Activated T-cell treated with anti-CD3 and anti-CD28 coated beads, Interleukin-2, amount 50 U/mL, for 24 hours (primary cell): ENCODE results near the gene IQSEC1.
A peak's percentile ranks its signal among the peaks of the same experiment; 100 is the strongest.

Source experiments
- DNase-seq: peaks from one replicate; pipeline ENCODE4 v3.0.0-alpha.2; 2020
- H3K27ac Mint-ChIP-seq: 2 replicates; pipeline ENCODE4 v1.8.0; 2020; ENCODE audit warnings: mild to moderate bottlenecking, mixed read lengths
- H3K27me3 Mint-ChIP-seq: 2 replicates; pipeline ENCODE4 v1.8.0; 2020; ENCODE audit warnings: mixed read lengths
- H3K36me3 Mint-ChIP-seq: 2 replicates; pipeline ENCODE4 v1.8.0; 2020; ENCODE audit warnings: low read depth, mixed read lengths
- H3K4me1 Mint-ChIP-seq: 2 replicates; pipeline ENCODE4 v1.8.0; 2020; ENCODE audit warnings: low read depth, mixed read lengths
- H3K4me3 Mint-ChIP-seq: 2 replicates; pipeline ENCODE4 v1.8.0; 2020; ENCODE audit warnings: mild to moderate bottlenecking, moderate library complexity, mixed read lengths
- H3K9me3 Mint-ChIP-seq: 2 replicates; pipeline ENCODE4 v1.8.0; 2020; ENCODE audit warnings: mixed read lengths

Gene IQSEC1

GRCh38 chr3:13071695-13072094 is 1.5 kb downstream of the IQSEC1 start:
- no peak for DNase-seq
- Mint-ChIP-seq H3K4me3 (no peak overlapping the region), H3K36me3 (no peaks in the 10 kb centered on the region), H3K4me1 (peaks cover 35% of the 10 kb centered on the region), H3K27me3 (peaks cover 23% of the 10 kb centered on the region), H3K27ac (no peak overlapping the region), H3K9me3 (no peaks in the 10 kb centered on the region)

DNA sequence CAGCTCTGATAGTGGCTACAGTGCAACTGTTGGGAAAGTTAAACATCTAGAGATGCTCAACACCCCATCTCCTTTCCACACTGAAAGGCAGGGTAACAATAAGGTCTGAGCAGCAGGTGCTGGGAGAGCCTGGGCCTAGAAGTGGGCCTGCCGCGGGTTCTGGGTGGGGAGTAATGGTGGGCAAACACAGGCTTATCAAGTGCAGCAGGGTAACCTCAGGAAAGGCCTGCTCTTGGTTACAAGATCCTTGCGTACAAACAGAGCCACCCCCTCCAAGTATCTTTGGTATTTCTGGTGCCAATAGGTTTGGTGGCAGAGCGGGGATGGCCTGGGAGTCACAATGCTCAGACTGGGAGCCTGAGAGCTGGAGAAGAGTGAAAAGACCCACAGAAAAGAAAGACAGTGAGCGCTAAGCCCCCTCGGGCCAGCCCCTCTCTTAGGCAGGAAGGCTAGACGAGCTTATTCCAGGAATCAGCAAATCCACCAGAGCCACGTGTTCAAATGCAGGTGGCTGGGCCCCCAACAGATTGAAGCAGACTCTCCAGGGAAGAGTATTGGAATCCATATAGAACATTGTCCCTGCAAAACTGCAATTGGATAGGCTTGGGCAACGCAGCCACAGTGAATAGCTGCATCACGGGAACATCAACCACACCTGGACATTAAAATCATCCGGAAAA is 2.7 kb downstream of the IQSEC1 start:
- H3K4me1 Mint-ChIP-seq = peaks cover 37% of the 10 kb centered on the region

GRCh38 chr3:13069495-13069894 is 3.7 kb downstream of the IQSEC1 start:
- DNase-seq = peak; percentile 61
- H3K4me1 Mint-ChIP-seq = peaks cover 37% of the 10 kb centered on the region

More for the DNA sequence above, 2.7 kb downstream of the IQSEC1 start:
- H3K27me3 Mint-ChIP-seq = peaks cover 22% of the 10 kb centered on the region
- no peak overlapping the region for H3K4me3 Mint-ChIP-seq
- H3K27ac Mint-ChIP-seq = peak overlapping the region; percentile 93
- H3K36me3 Mint-ChIP-seq = no peaks in the 10 kb centered on the region
- DNase-seq = no peak
- no peaks in the 10 kb centered on the region for H3K9me3 Mint-ChIP-seq

GRCh38 chr3:13068269-13069010 is 4.8 kb downstream of the IQSEC1 start:
- no peaks in the 10 kb centered on the region for H3K9me3 Mint-ChIP-seq
- peaks cover 32% of the 10 kb centered on the region for H3K4me1 Mint-ChIP-seq
- H3K36me3 Mint-ChIP-seq = no peaks in the 10 kb centered on the region
- H3K27me3 Mint-ChIP-seq = peaks cover 3% of the 10 kb centered on the region
- no peak overlapping the region for H3K4me3 Mint-ChIP-seq
- no peak for DNase-seq
- H3K27ac Mint-ChIP-seq = no peak overlapping the region

More at GRCh38 chr3:13069495-13069894, 3.7 kb downstream of the IQSEC1 start:
- H3K27ac Mint-ChIP-seq = peak overlapping the region; percentile 93
- peak overlapping the region; percentile 38 for H3K4me3 Mint-ChIP-seq
- no peaks in the 10 kb centered on the region for H3K9me3 Mint-ChIP-seq
- H3K36me3 Mint-ChIP-seq = no peaks in the 10 kb centered on the region
- H3K27me3 Mint-ChIP-seq = peaks cover 13% of the 10 kb centered on the region

DNA sequence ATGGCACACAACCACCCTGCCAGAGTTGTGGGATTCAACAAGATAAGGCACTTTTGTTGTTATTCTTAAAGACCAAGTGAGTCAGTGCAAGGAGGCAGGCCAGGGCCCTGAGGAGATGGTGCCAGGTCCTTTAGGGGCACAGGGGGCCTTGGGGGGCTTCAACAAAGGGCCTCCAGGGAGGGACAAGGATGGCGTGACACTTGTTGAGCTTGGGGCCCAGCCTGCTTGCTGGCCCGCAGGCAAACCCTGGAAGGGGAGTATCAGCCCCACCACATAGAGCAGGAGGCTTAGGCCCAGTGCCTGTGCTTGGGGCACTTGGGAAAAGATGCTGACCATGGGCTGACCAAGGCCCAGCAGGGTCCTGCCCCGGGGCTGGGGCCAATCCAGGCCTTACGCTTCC is 5.5 kb downstream of the IQSEC1 start:
- DNase-seq = no peak
- Mint-ChIP-seq H3K9me3 (no peaks in the 10 kb centered on the region), H3K27me3 (peaks cover 1% of the 10 kb centered on the region), H3K36me3 (no peaks in the 10 kb centered on the region), H3K27ac (no peak overlapping the region), H3K4me3 (no peak overlapping the region), H3K4me1 (peaks cover 30% of the 10 kb centered on the region)

GRCh38 chr3:13066834-13067233 is 6.4 kb downstream of the IQSEC1 start:
- H3K9me3 Mint-ChIP-seq = no peaks in the 10 kb centered on the region
- no peak for DNase-seq
- no peak overlapping the region for H3K4me3 Mint-ChIP-seq
- H3K27me3 Mint-ChIP-seq = no peaks in the 10 kb centered on the region
- no peaks in the 10 kb centered on the region for H3K36me3 Mint-ChIP-seq
- H3K27ac Mint-ChIP-seq = no peak overlapping the region
- H3K4me1 Mint-ChIP-seq = peaks cover 27% of the 10 kb centered on the region

DNA sequence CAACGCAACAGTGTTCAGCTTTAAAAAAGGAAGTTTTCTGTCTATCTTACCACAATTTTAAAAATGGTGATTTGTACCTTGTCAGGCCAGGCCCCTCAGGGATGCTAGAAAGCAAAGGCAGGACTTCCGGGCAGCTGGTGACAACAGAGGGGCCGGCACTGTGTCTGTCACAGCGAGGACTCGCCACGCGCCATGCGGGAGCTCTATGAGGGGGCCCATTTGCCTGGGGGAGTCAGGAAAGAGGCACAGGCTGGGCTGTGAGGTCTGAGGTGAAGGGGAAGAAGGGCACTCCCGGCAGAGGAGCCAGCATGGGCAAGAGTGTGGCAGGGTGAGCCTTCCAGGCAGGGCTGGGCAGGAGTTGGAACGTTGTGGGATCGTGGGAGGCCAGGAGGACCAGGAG is 7.0 kb downstream of the IQSEC1 start:
- no peaks in the 10 kb centered on the region for H3K9me3 Mint-ChIP-seq
- H3K27ac Mint-ChIP-seq = peak overlapping the region; percentile 13
- H3K4me3 Mint-ChIP-seq = no peak overlapping the region
- no peaks in the 10 kb centered on the region for H3K27me3 Mint-ChIP-seq
- no peaks in the 10 kb centered on the region for H3K36me3 Mint-ChIP-seq
- no peak for DNase-seq
- peaks cover 27% of the 10 kb centered on the region for H3K4me1 Mint-ChIP-seq

GRCh38 chr3:13065727-13066126 is 7.5 kb downstream of the IQSEC1 start:
- no peak for DNase-seq
- Mint-ChIP-seq H3K36me3 (no peaks in the 10 kb centered on the region), H3K27ac (no peak overlapping the region), H3K4me3 (no peak overlapping the region), H3K9me3 (no peaks in the 10 kb centered on the region), H3K4me1 (peaks cover 25% of the 10 kb centered on the region), H3K27me3 (no peaks in the 10 kb centered on the region)

DNA sequence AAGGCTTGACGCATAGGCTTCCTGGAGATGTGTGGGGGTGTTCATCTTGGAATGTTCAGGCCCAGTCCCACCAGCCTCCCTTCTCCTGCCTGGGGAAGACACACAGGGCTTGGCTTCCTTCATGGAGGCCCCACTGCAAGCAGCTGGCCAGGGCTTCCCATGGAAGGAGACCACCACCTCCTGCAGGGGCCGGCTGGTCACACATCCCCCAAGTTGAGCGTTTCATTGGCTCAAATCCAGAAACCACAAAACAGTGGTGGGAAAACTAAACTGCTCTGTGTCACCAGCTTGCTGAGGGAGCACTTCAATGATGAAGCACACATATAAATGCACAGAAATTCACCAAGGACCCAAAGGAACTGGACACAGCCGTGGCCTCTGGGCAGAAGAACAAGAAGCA is 8.3 kb downstream of the IQSEC1 start:
- no peaks in the 10 kb centered on the region for H3K36me3 Mint-ChIP-seq
- peaks cover 18% of the 10 kb centered on the region for H3K4me1 Mint-ChIP-seq
- H3K27ac Mint-ChIP-seq = no peak overlapping the region
- no peak for DNase-seq
- no peak overlapping the region for H3K4me3 Mint-ChIP-seq
- H3K9me3 Mint-ChIP-seq = no peaks in the 10 kb centered on the region
- no peaks in the 10 kb centered on the region for H3K27me3 Mint-ChIP-seq

DNA sequence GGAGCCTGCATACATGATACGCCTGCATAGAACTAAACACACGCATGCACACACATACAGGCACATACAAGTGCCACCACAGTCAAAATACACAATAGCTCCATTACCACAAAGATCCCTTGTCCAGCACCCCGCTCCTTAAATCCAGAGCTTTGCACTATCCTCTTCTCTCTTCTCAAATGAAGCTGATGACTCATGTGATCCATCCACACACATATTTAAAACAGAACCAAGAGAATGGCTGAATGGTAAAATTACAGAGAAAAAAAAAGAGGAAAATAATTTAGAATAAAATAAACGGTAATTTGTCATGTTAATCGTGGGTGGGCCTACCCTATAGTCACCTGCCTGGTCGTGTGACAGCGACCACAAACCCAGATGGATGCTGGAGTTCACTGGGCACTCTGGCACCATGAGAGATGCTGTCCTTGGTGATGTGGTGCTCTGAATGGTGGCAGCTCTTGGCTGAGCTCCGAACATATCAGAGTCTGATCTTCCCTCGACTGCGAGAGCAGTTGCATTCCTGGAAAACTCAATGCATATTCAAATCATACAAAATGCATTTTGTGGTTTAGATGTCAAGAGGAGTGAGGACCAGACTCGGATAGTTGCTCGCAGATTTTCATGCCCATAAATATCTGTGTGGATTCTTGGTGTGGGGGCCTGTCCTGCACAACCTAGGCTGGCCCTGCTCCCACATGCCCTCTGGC is 8.9 kb downstream of the IQSEC1 start:
- H3K9me3 Mint-ChIP-seq = no peaks in the 10 kb centered on the region
- H3K36me3 Mint-ChIP-seq = no peaks in the 10 kb centered on the region
- H3K4me3 Mint-ChIP-seq = no peak overlapping the region
- H3K27ac Mint-ChIP-seq = no peak overlapping the region
- no peak for DNase-seq
- no peaks in the 10 kb centered on the region for H3K27me3 Mint-ChIP-seq
- peaks cover 11% of the 10 kb centered on the region for H3K4me1 Mint-ChIP-seq

- Mint-ChIP-seq H3K27me3 (no peaks in the 10 kb centered on the region), H3K4me3 (no peak overlapping the region), H3K27ac (peak overlapping the region; percentile 74), H3K36me3 (no peaks in the 10 kb centered on the region), H3K9me3 (no peaks in the 10 kb centered on the region), H3K4me1 (peaks cover 2% of the 10 kb centered on the region)
- DNase-seq = no peak
These were observed 10.0 kb downstream of the IQSEC1 start for GRCh38 chr3:13063225-13063624.

DNA sequence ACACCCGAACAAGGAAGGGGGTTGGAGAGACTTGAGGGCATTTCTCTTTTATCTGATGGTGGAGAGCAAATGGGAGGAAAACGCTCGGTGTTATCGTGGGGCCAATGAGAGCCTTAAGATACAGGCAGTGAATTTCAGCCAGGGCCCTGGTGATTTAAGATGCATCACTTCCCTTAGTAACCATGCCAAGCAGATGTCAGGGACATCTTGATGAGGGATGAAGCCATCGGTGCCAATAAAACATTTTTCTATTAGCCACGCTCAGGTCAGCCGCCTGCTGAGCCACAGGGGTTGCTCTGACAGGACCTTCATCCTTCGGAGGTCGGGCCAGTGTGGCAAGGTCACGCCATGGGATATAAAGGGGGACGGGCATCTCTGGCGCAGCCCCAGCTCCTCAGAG is 10.6 kb downstream of the IQSEC1 start:
- Mint-ChIP-seq H3K4me3 (no peak overlapping the region), H3K27me3 (no peaks in the 10 kb centered on the region), H3K9me3 (no peaks in the 10 kb centered on the region), H3K27ac (no peak overlapping the region), H3K36me3 (no peaks in the 10 kb centered on the region), H3K4me1 (peaks cover 2% of the 10 kb centered on the region)
- no peak for DNase-seq

DNA sequence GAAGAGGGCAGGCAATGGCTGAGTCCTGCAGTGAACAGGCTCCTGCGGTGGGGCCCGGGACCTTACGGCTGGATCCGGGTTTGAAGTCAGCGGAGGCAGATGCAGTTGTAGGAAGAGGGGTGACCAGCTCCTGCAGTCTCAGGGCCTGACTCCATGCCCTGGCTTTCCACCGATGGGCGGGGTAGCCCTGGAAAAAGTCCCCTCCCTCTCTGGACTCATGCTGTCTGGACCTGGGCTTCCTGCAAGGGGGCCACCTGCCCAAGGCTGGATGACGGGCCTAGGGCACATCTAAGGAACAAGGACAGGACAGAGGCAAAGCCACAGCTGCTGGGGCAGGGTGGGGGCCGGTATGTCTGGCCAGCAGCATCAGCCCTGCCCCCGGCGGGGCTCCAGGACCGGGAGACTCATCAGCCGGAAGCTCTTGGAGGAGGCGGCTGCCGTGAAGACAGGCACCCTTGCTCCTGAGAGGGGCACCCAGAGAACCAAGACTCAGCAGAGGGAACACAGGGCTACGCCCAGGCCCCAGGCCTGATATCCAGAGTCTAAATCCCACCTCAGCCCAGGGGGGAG is 12.8 kb downstream of the IQSEC1 start:
- Mint-ChIP-seq H3K27ac (no peak overlapping the region), H3K9me3 (no peaks in the 10 kb centered on the region), H3K36me3 (no peaks in the 10 kb centered on the region), H3K4me3 (no peak overlapping the region), H3K4me1 (no peaks in the 10 kb centered on the region), H3K27me3 (no peaks in the 10 kb centered on the region)
- DNase-seq = no peak

GRCh38 chr3:13058346-13059120 is 14.7 kb downstream of the IQSEC1 start:
- H3K4me3 Mint-ChIP-seq = no peak overlapping the region
- no peaks in the 10 kb centered on the region for H3K36me3 Mint-ChIP-seq
- H3K9me3 Mint-ChIP-seq = no peaks in the 10 kb centered on the region
- H3K27ac Mint-ChIP-seq = no peak overlapping the region
- no peaks in the 10 kb centered on the region for H3K4me1 Mint-ChIP-seq
- no peak for DNase-seq
- H3K27me3 Mint-ChIP-seq = no peaks in the 10 kb centered on the region
